Glomerular visceral epithelial cell (primary cell): ENCODE measurements around the gene UPF2.

Experiments used
- DNase-seq: peaks from one replicate; pipeline ENCODE4 v3.0.0-alpha.2; 2016; ENCODE audit errors: extremely low spot score

UPF2 gene

GRCh38 chr10:11958956-11959355, 83.7 kb downstream of the UPF2 start:
- peak; percentile 56 for DNase-seq

- no peak for DNase-seq
These were observed 90.9 kb downstream of the UPF2 start for GRCh38 chr10:11951695-11952094.

GRCh38 chr10:11950325-11951018, 92.1 kb downstream of the UPF2 start:
- no peak for DNase-seq

- no peak for DNase-seq
These were observed 93.5 kb downstream of the UPF2 start for GRCh38 chr10:11949152-11949551.

DNA sequence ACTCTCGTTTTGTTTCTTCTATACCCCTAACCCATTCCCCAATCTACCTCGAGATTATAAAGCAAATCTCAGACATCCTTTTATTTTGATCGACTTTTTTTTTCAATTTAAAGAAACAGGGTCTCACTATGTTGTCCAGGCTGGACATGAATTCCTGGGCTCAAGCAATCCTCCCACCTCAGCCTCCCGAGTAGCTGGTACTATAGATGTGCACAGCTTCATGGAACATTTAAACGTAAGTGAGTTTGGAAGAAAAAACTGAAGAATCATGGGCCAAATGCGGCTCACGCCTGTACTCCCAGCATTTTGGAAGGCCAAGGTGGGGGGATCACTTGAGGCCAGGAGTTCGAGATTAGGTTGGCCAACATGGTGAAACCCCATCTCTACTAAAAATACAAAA, 96.0 kb downstream of the UPF2 start:
- no peak for DNase-seq

DNA sequence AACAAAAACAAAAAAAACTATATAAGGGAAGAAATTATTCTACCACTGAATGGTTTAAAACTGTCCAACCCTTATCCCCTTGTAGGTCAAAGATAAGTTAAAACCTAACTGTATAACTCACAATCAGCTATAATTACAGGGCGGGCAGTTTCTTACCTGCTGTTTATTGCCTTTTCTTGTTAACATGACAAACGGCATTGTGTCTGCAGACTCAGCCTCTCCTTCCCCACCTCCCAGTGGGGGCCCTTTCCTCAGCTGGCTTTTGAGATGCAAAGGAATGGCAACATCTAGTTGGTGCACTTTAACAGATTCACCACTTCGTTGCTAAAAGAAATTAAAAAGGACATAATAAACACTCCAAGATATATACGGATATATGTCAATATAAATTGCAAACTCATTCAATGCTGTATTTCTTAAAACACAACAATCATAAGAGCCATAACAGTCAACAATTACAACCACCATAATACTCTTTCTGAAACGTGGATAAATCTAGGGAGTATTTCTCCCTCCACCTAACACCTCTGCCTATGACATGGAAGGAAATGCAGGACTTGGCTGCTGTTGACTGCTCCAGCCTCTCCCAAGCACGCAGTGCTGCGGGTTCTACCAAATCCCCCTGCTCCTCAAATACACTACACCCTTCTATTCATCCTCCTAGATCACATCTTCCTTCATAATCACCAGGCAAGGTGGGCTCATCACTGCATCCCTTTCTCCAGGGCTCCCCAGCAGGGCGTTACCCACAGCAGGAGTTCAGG, 106.0 kb downstream of the UPF2 start:
- DNase-seq: no peak

GRCh38 chr10:11934262-11934661, 108.3 kb downstream of the UPF2 start:
- no peak for DNase-seq

GRCh38 chr10:11933577-11934223, 108.9 kb downstream of the UPF2 start:
- DNase-seq: no peak

- DNase-seq: no peak
These were observed 111.6 kb downstream of the UPF2 start for GRCh38 chr10:11931038-11931437.

GRCh38 chr10:11930312-11930978, 112.2 kb downstream of the UPF2 start:
- no peak for DNase-seq

DNA sequence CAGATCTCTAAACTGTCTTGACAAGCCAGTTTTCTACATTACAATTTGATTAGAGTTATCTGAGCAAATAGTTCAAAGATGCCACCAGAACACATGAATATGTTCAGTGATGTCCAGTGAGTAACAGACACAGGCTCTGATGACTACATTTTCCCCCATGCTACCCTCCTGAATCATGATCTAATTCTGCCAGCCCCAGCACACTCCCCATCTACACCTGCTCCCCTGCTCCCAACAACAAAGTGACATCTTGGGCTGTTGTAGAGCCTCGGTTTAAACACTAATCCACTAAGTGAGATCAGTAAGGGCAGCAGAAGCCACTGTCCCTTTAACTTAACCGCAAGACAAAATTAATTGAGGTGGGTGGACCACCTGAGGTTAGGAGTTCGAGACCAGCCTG, 114.9 kb downstream of the UPF2 start:
- no peak for DNase-seq

- no peak for DNase-seq
These were observed 120.7 kb downstream of the UPF2 start for GRCh38 chr10:11921800-11922392.

- no peak for DNase-seq
These were observed 123.3 kb downstream of the UPF2 start for GRCh38 chr10:11919271-11919670.

DNA sequence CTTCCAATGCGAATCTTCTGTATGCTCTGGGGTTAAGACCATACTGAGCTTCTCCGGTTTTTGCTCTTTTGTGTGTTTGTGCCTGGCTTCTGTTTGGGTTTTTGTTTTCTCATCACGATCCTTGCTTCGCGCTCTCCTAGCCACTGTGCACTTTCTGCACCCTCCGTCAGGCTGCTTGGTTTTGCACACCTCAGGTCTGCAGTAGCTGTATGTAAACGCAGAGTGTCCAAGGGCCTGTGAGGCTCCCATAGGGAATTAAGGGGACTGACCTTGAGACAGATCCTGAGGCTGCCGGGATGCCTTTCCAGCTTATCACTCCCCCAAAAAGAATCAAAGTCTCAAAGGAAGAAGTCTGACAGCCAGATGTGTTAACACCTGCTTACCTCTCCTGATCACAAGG, 124.2 kb downstream of the UPF2 start:
- DNase-seq: no peak

- DNase-seq: no peak
These were observed 129.4 kb downstream of the UPF2 start for GRCh38 chr10:11913079-11913641.

- no peak for DNase-seq
These were observed 132.5 kb downstream of the UPF2 start for GRCh38 chr10:11910102-11910501.

GRCh38 chr10:11909618-11910017, 133.0 kb downstream of the UPF2 start:
- no peak for DNase-seq

GRCh38 chr10:11908991-11909390, 133.6 kb downstream of the UPF2 start:
- DNase-seq: no peak

- no peak for DNase-seq
These were observed 134.1 kb downstream of the UPF2 start for GRCh38 chr10:11908536-11908935.

DNA sequence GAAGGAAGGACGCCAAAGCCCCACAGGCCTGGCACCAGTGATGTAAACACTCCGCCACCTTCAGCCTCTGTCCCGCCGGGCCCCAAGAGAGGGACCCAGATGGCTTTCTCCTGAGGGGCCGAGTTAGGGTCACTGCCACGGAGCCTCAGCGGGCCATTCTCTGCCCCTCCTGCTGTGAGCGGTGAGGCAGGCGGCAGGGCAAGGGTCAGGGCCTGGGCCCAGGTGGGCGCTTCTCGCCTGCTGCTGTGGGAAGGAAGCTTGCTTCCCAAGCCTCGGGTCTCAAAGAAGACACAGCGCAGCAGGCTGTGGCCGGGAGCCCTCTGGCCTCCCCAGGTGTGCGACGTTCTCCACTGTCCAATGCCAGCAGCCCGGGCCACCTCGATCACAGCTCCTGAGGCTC, 134.7 kb downstream of the UPF2 start:
- DNase-seq: no peak

GRCh38 chr10:11906714-11907113, 135.9 kb downstream of the UPF2 start:
- DNase-seq: no peak

DNA sequence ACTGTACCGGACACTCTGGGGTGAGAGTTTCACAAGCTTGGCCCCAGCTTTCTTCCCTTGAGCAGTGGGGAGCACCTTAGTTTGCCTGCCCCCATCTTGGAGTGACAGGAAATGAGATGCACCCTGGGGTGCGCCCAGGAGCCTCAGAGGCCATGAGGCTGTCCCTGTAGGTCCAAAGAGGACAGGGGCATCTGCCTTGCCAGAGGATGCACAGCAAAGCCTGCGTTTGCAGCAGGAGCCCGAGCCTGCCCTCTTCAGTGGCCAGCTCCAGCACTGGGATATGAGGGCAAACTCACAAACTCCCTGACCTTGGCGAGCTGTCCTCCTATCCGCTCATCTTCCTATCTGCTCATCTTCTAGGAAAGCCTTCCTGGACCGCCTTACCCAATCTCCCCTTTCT, 140.0 kb downstream of the UPF2 start:
- no peak for DNase-seq
